H1 (cell line): ENCODE measurements around the gene HBEGF. TPM values are rescaled to one million over a fixed set of nuclear protein-coding genes. Genes with fewer than 3 reads are reported as not detected.

Source experiments
- CTCF ChIA-PET: fragments of 300-600 bp; sonication (Branson Sonifier 250); formaldehyde crosslinking; loops from one replicate; lab custom pipeline; 2021; ENCODE audit not compliant: partially characterized antibody; lab: Charles Lee
- POLR2A ChIA-PET: fragments of 300-600 bp; sonication (Branson Sonifier 250); formaldehyde crosslinking; loops from one replicate; lab custom pipeline; 2021; ENCODE audit warnings: inconsistent platforms; ENCODE audit not compliant: partially characterized antibody; lab: Charles Lee
- DNase-seq, 2 experiments: peaks; one replicate each; pipeline versions ENCODE4 v3.0.0 to v3.0.0-alpha.2; 2010 to 2022; ENCODE audit warnings: low spot score in 2 of 2, low read depth in 1 of 2, mixed read lengths in 1 of 2
- FAIRE-seq: peaks from 2 replicates; lab custom pipeline; 2011; peaks lifted over from hg19 to GRCh38; lab: Jason Lieb, UNC
- H2AFZ ChIP-seq: 2 replicates; pipeline ENCODE4 v1.8.1; 2012; ENCODE audit warnings: low read length, inconsistent platforms
- H2AK5ac ChIP-seq: 2 replicates; pipeline ENCODE4 v1.6.1; 2013; ENCODE audit warnings: low read depth, low read length
- H2BK120ac ChIP-seq: replicated peaks from 2 replicates; pipeline ENCODE3; 2013; ENCODE audit warnings: low read depth, low read length, inconsistent platforms
- H2BK12ac ChIP-seq: 2 replicates; pipeline ENCODE4 v1.6.1; 2013; ENCODE audit warnings: low read depth, low read length
- H2BK15ac ChIP-seq: 2 replicates; pipeline ENCODE4 v1.6.1; 2013; ENCODE audit warnings: low read length
- H2BK20ac ChIP-seq: 2 replicates; pipeline ENCODE4 v1.6.1; 2013; ENCODE audit warnings: low read length
- H2BK5ac ChIP-seq: 2 replicates; pipeline ENCODE4 v1.6.1; 2013; ENCODE audit warnings: low read depth, low read length
- H3K14ac ChIP-seq: 2 replicates; pipeline ENCODE4 v1.6.1; 2013; ENCODE audit warnings: inconsistent platforms; ENCODE audit not compliant: insufficient read length
- H3K18ac ChIP-seq: 2 replicates; pipeline ENCODE4 v1.6.1; 2013; ENCODE audit warnings: low read length; ENCODE audit errors: extremely low read depth
- H3K23ac ChIP-seq: 2 replicates; pipeline ENCODE4 v1.6.1; 2013; ENCODE audit warnings: inconsistent platforms; ENCODE audit not compliant: insufficient read length
- H3K23me2 ChIP-seq: 2 replicates; pipeline ENCODE4 v1.6.1; 2013; ENCODE audit warnings: low read depth, low read length
- H3K27ac ChIP-seq: 2 replicates; pipeline ENCODE4 v1.6.1; 2011; ENCODE audit warnings: low read depth, low read length, inconsistent platforms
- H3K27me3 ChIP-seq, 4 experiments: replicated peaks in 1 of 4; 1 replicate in 1 of 4; 2 replicates in 3 of 4; pipeline versions ENCODE4 v1.6.1 to v1.8.1; 2011 to 2013; ENCODE audit warnings: low read length in 3 of 4, mild to moderate bottlenecking in 3 of 4, inconsistent platforms in 2 of 4, mixed read lengths in 2 of 4, moderate library complexity in 1 of 4; ENCODE audit not compliant: control insufficient read depth in 3 of 4, insufficient read depth in 3 of 4; ENCODE audit errors: extremely low read depth in 1 of 4
- H3K36me3 ChIP-seq, 4 experiments: 2 replicates each; pipeline versions ENCODE4 v1.6.1 to v1.8.1; 2011 to 2013; ENCODE audit warnings: mild to moderate bottlenecking in 4 of 4, low read length in 3 of 4, moderate library complexity in 2 of 4, control low read depth in 1 of 4, inconsistent platforms in 1 of 4; ENCODE audit not compliant: insufficient read depth in 4 of 4, control insufficient read depth in 2 of 4
- H3K4ac ChIP-seq: replicated peaks from 2 replicates; pipeline ENCODE3; 2013; ENCODE audit warnings: low read length, low read depth, mixed read lengths, inconsistent platforms; ENCODE audit not compliant: insufficient read length
- H3K4me1 ChIP-seq, 4 experiments: replicated peaks in 1 of 4; 1 replicate in 1 of 4; 2 replicates in 3 of 4; pipeline versions ENCODE4 v1.6.1 to v1.8.1; 2011 to 2013; ENCODE audit warnings: low read length in 3 of 4, inconsistent platforms in 2 of 4, mixed read lengths in 1 of 4; ENCODE audit not compliant: insufficient read depth in 4 of 4, control insufficient read depth in 3 of 4
- H3K4me2 ChIP-seq, 2 experiments: 2 replicates each; pipeline versions ENCODE4 v1.6.1 to v1.8.1; 2011 to 2013; ENCODE audit warnings: low read depth in 2 of 2, low read length in 2 of 2, control low read depth in 1 of 2, inconsistent platforms in 1 of 2, mild to moderate bottlenecking in 1 of 2; ENCODE audit not compliant: insufficient read depth in 1 of 2
- H3K4me3 ChIP-seq, 4 experiments: fragments of 200-600, 300-600 bp in 1 of 4; sonication (generic), shearing (Covaris generic), sonication (Bioruptor Twin) in 1 of 4; 2 replicates each; pipeline versions ENCODE4 v1.5.1 to v1.8.1; 2011 to 2016; ENCODE audit warnings: low read length in 4 of 4, low read depth in 3 of 4, control low read depth in 2 of 4, inconsistent platforms in 2 of 4, mild to moderate bottlenecking in 2 of 4, mixed read lengths in 1 of 4, moderate library complexity in 1 of 4; ENCODE audit not compliant: insufficient read depth in 2 of 4; ENCODE audit errors: extremely low read depth in 1 of 4
- H3K56ac ChIP-seq: replicated peaks from 2 replicates; pipeline ENCODE3; 2013; ENCODE audit warnings: low read depth, mild to moderate bottlenecking, mixed read lengths, low read length, inconsistent platforms; ENCODE audit not compliant: insufficient read length
- H3K79me1 ChIP-seq: 2 replicates; pipeline ENCODE4 v1.6.1; 2013; ENCODE audit warnings: low read depth, low read length, control low read depth
- H3K79me2 ChIP-seq, 2 experiments: 2 replicates each; pipeline versions ENCODE4 v1.6.1 to v1.8.1; 2012 to 2013; ENCODE audit warnings: low read length in 2 of 2, mild to moderate bottlenecking in 2 of 2, inconsistent platforms in 1 of 2; ENCODE audit not compliant: insufficient read depth in 2 of 2, control insufficient read depth in 1 of 2
- H3K9ac ChIP-seq, 4 experiments: replicated peaks in 1 of 4; 1 replicate in 1 of 4; 2 replicates in 3 of 4; pipeline versions ENCODE4 v1.6.1 to v1.8.1; 2011 to 2013; ENCODE audit warnings: low read depth in 3 of 4, low read length in 3 of 4, control low read depth in 2 of 4, mild to moderate bottlenecking in 2 of 4, moderate library complexity in 2 of 4, inconsistent platforms in 1 of 4; ENCODE audit errors: extremely low read depth in 1 of 4
- H3K9me3 ChIP-seq, 2 experiments: 2 replicates each; pipeline versions ENCODE4 v1.6.1 to v1.8.1; 2012 to 2013; ENCODE audit warnings: mild to moderate bottlenecking in 2 of 2, moderate library complexity in 2 of 2, control low read depth in 1 of 2, inconsistent platforms in 1 of 2, low read depth in 1 of 2, low read length in 1 of 2, mixed read lengths in 1 of 2; ENCODE audit not compliant: insufficient read depth in 2 of 2
- H4K20me1 ChIP-seq, 2 experiments: replicated peaks in 1 of 2; 2 replicates each; pipeline versions ENCODE3 to v1.8.1; 2011 to 2013; ENCODE audit warnings: inconsistent platforms in 2 of 2, low read length in 2 of 2, mild to moderate bottlenecking in 1 of 2; ENCODE audit not compliant: insufficient read depth in 2 of 2, control insufficient read depth in 1 of 2
- H4K5ac ChIP-seq: 2 replicates; pipeline ENCODE4 v1.6.1; 2013; ENCODE audit warnings: low read length, low read depth, mixed read lengths, inconsistent platforms; ENCODE audit not compliant: insufficient read length
- H4K8ac ChIP-seq: 2 replicates; pipeline ENCODE4 v1.8.0; 2013; ENCODE audit warnings: mild to moderate bottlenecking, moderate library complexity, low read length, inconsistent platforms; ENCODE audit not compliant: insufficient read depth; ENCODE audit errors: extremely low read depth
- H4K91ac ChIP-seq: replicated peaks from 2 replicates; pipeline ENCODE3; 2013; ENCODE audit warnings: low read length, mixed read lengths, inconsistent platforms; ENCODE audit not compliant: insufficient read length
- SIRT6 ChIP-seq: IDR thresholded peaks from one replicate; pipeline ENCODE4 v1.7.1; 2012; ENCODE audit warnings: low read length, inconsistent platforms
- WGBS, 2 experiments: shearing (Covaris generic) in 1 of 2; methylation state at CpG; one replicate each; pipeline versions ENCODE4 v1.1.6 to v1.1.7; 2013 to 2015; ENCODE audit warnings: low lambda C conversion rate in 2 of 2, mixed read lengths in 2 of 2, inconsistent platforms in 1 of 2, low coverage in 1 of 2, missing lambda C conversion rate in 1 of 2; ENCODE audit not compliant: insufficient replicate concordance in 2 of 2, insufficient coverage in 1 of 2, insufficient read length in 1 of 2; ENCODE audit errors: extremely low coverage in 1 of 2, missing lambda C conversion rate in 1 of 2; 5-methylcytosine and 5-hydroxymethylcytosine counted together
- polyA plus RNA-seq, 7 experiments: library from polyadenylated mRNA; depleted of rRNA in 3 of 7; stranded (reverse) in 5 of 7; unstranded in 2 of 7; fragments of >200 nt in 5 of 7; fragments of 200-250 nt in 2 of 7; gene quantifications; 1 replicate in 5 of 7; 2 replicates in 1 of 7; 4 replicates in 1 of 7; pipeline versions ENCODE4 v1.2.1 to v1.2.3, GENCODE V29; 2011 to 2013; ENCODE audit warnings: missing spikeins in 2 of 7, mixed read lengths in 2 of 7
- total RNA-seq: library from RNA; stranded (reverse); fragmentation: NEBNext Ultra II Directional; extraction: Animal tissue kit (Norgen Biotek cat#: 25700); gene quantifications from 2 replicates; pipeline ENCODE4 v1.2.1, GENCODE V29; 2021

The HBEGF gene
- total and polyA plus RNA-seq, 2 of the 8 experiments (the other 6 are each of a cell fraction or from before 2014, with no cell fraction given): 2.4 to 2.5 TPM

GRCh38 chr5:140301136-140301535 is 45.3 kb downstream of the HBEGF start:
- Histone ChIP-seq H4K91ac (no peak overlapping the region), H3K4ac (no peak overlapping the region), H3K23me2 (peaks cover 4% of the 10 kb centered on the region), H2AK5ac (no peak overlapping the region), H2BK120ac (no peak overlapping the region), H2BK5ac (no peak overlapping the region), H2AFZ (no peak overlapping the region), H3K14ac (no peak overlapping the region), H2BK15ac (no peak overlapping the region), H4K20me1 (peaks cover 1 to 4% of the 10 kb centered on the region in 2 experiments), H3K18ac (no peak overlapping the region), H3K9me3 (no peaks in the 10 kb centered on the region), H2BK12ac (no peak overlapping the region), H4K8ac (no peak overlapping the region), H3K27ac (no peak overlapping the region), H3K4me1 (no peaks in the 10 kb centered on the region), H3K23ac (no peak overlapping the region), H3K27me3 (no peaks in the 10 kb centered on the region), H3K56ac (no peak overlapping the region), H3K79me1 (no peaks in the 10 kb centered on the region), H3K4me2 (peak overlapping the region; percentile 74 to 86; a peak in 1 of 4 replicates), H2BK20ac (no peak overlapping the region), H3K4me3 (no peak overlapping the region), H3K36me3 (peaks cover 0 to 4% (median under 1%) of the 10 kb centered on the region in 4 experiments; a peak in 3 of 8 replicates), H3K79me2 (peaks cover 6 to 53% of the 10 kb centered on the region in 2 experiments; a peak in 3 of 4 replicates), H4K5ac (no peak overlapping the region), H3K9ac (no peak overlapping the region)
- no peak for DNase-seq
- ChIA-PET CTCF (interaction anchor here (1.0 to 1.6 kb wide), 3 partner anchors 14 to 59 kb away, joined by 3 read pairs; no protein-coding TSS in a partner anchor), POLR2A (interaction anchor here (1.2 to 2.6 kb wide), 3 partner anchors 11 to 58 kb away, joined by 3 to 9 read pairs (median 6); no protein-coding TSS in a partner anchor)
- no peak for TF ChIP-seq SIRT6
- WGBS, 2 experiments: 96% methylated on average over 1 of the region's 1 CpG; no CpG with 5 or more reads in 1 of the 2 experiments
- FAIRE-seq: no peak
